Mammary epithelial cell (primary cell): ENCODE data around the gene BHLHA9.

Experiments
- CTCF ChIP-seq, 2 donors: IDR thresholded peaks in 1 of 2; conservative IDR thresholded peaks in 1 of 2; 2 replicates each; pipeline ENCODE4 v1.5.1; 2011 to 2012; ENCODE audit warnings: inconsistent platforms in 2 of 2, low read length in 2 of 2, mild to moderate bottlenecking in 2 of 2, control low read depth in 1 of 2, low read depth in 1 of 2; ENCODE audit not compliant: insufficient read depth in 1 of 2; ENCODE audit errors: extremely low read depth in 1 of 2
- EZH2 ChIP-seq: IDR thresholded peaks from 2 replicates; pipeline ENCODE4 v1.6.1; 2012; ENCODE audit warnings: low read length, inconsistent platforms, borderline replicate concordance

GRCh38 chr17:1273492-1274244, 3.4 kb downstream of the BHLHA9 start:
- TF ChIP-seq CTCF (conservative IDR thresholded peaks at IDR 0.05 in 1 of 2, IDR thresholded peaks at IDR 0.05 in 1 of 2; ENCODE audit: extremely low read depth in 1 of 2, insufficient read depth in 1 of 2, low read depth in 1 of 2, low read length in 2 of 2) (no peak), EZH2 (no peak)
